ENCODE results near the gene RBM3. TPM values are rescaled to one million over a fixed set of nuclear protein-coding genes. Genes with fewer than 3 reads are reported as not detected.

Gene RBM3
- total RNA-seq, 1 donor from 2014 or later: 96.9 TPM

DNA sequence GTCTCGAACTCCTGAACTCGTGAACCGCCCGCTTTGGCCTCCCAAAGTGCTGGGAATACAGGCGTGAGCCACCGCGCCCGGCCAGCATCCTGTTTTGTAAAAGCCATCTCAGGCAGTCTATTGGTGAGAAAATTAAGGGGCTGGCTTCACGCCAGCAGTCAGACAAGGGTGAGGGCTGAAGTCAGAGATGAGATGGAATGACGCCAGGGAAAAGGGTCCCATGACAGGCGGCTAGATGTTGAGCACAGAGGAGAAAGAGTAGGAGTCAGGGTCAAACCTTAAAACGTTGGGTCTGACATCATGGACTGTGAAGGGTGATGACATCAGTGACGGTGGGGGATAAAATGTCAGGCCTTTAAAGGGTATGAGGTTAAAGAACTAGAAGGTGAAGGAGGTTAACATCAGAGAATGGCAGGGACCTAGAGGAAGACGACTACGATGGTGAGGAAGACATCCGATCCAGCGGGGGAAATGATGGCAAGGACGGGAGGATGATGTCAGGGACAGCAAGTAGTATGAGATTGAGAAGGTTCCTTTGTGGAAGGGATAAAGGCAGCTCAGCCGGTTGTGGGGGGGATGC is 504 bp upstream of the RBM3 start:
- intact Hi-C loops (cut with DNase I): loop anchor here (1.0 kb wide), 1 partner anchor 122 kb away; no protein-coding TSS in a partner anchor
- no peak for DNase-seq (ENCODE audit: low spot score)

GRCh38 chrX:48575642-48576041 is 1.4 kb downstream of the RBM3 start:
- DNase-seq (ENCODE audit: low spot score): no peak
- intact Hi-C loops (cut with DNase I): no loop called here

DNA sequence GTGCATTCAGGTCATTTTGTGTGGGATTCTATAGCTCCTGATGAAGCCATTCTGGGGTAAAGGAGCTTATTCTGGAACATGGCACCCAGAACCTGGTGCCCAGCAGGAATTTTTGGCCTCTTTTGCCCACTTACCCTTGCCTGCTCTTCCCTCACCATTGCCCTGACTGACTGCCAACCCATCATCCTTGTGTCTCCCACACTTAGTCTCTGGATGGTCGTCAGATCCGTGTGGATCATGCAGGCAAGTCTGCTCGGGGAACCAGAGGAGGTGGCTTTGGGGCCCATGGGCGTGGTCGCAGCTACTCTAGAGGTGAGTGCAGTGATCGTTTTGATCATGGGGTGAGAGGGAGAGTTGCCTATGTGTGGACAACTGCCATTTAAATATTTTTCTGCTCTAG is 1.8 kb downstream of the RBM3 start:
- intact Hi-C loops (cut with DNase I): no loop called here
- no peak for DNase-seq (ENCODE audit: low spot score)

GRCh38 chrX:48578661-48579128 is 4.4 kb downstream of the RBM3 start:
- DNase-seq (ENCODE audit: low spot score): no peak
- intact Hi-C loops (cut with DNase I): no loop called here

DNA sequence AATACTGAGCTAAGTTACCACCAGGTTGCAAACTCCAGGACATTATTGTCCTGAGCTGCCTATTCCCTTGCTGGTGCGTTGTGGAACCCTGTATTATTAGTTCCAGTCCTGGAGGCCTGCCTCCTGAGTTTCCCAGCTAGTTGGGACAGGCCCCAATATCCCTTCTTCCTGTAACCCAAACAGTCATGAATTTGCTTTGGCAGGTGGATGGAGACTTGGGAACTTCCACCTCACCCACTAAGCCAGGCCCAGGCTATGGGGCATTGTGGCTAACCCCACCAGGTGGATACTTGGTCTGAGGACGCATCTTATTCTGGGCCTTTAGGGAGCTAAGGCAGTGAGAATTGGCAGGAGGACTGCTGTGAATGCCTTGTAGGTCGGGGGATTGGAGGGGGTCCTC is 5.0 kb downstream of the RBM3 start:
- intact Hi-C loops (cut with DNase I): no loop called here

GRCh38 chrX:48580662-48581061 is 6.4 kb downstream of the RBM3 start:
- no peak for DNase-seq (ENCODE audit: low spot score)
- intact Hi-C loops (cut with DNase I): no loop called here

More for the DNA sequence above, 5.0 kb downstream of the RBM3 start:
- no peak for DNase-seq (ENCODE audit: low spot score)

GRCh38 chrX:48584698-48585097 is 10.4 kb downstream of the RBM3 start:
- DNase-seq (ENCODE audit: low spot score): no peak
- intact Hi-C loops (cut with DNase I): no loop called here

DNA sequence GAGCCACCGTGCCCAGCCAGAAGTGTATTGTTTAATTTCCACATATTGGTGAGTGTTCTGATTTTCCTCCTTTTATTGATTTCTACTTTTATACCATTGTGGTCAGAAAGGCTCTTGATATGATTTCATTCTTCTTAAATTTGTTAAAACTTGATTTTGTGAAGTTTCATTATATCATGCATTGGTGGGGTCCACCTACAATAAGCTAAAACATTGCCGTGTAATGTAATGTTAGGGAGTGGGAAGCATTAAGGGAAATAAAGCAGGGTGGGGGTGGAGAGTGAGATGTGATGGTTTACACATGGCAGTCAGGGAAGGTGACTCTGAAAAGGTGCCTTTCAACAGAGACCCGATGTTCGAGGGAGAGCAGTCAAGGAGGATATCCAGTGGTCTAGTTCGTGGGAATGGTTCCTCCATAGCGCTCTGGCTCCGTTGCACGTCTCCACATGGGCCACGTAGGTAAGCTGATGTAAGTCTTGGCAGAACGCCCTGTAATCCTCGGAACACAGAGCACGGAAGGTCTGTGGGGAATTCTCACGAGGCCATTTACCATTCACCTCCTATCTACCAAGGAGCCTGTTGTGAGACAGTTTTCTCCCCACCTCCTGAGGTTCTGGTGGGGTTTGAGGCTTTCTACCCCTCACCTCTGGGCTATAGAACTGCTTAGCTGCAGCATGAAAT is 15.3 kb downstream of the RBM3 start:
- intact Hi-C loops (cut with DNase I): no loop called here
- DNase-seq (ENCODE audit: low spot score): no peak

- DNase-seq (ENCODE audit: low spot score): no peak
- intact Hi-C loops (cut with DNase I): no loop called here
Measured at GRCh38 chrX:48590203-48591103, 16.2 kb downstream of the RBM3 start.

GRCh38 chrX:48591255-48591791 is 17.0 kb downstream of the RBM3 start:
- no peak for DNase-seq (ENCODE audit: low spot score)
- intact Hi-C loops (cut with DNase I): no loop called here

- intact Hi-C loops (cut with DNase I): no loop called here
- DNase-seq (ENCODE audit: low spot score): no peak
Measured at GRCh38 chrX:48592971-48593370, 18.7 kb downstream of the RBM3 start.

DNA sequence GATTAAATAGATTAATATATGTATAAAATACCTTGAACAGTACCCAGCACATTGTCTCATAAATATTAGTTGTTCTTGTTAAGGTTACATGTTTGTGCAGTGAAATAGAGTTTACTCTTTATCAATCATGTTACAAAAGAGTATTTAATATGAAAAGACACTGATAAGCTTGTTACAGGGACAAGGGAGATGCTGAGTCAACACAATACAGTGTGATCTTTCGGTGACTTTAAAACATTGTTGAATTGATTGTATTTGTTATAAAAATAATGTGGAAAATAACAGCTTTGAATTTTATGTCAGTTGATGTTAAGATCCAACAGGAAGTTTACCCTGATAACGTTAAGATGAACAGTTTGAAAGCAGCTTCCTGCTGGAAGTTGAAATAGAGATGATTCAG is 21.6 kb downstream of the RBM3 start:
- DNase-seq (ENCODE audit: low spot score): no peak
- intact Hi-C loops (cut with DNase I): no loop called here

GRCh38 chrX:48597353-48598264 is 23.3 kb downstream of the RBM3 start, which contains the start of gene WDR13:
TSS of gene WDR13 (plus strand) at chrX:48597492. CDS start at chrX:48597997, 505 bp downstream.
- peak; percentile 95 for DNase-seq (ENCODE audit: low spot score)
- intact Hi-C loops (cut with DNase I): no loop called here

- no peak for DNase-seq (ENCODE audit: low spot score)
Measured at GRCh38 chrX:48598614-48599013, 24.3 kb downstream of the RBM3 start.

DNA sequence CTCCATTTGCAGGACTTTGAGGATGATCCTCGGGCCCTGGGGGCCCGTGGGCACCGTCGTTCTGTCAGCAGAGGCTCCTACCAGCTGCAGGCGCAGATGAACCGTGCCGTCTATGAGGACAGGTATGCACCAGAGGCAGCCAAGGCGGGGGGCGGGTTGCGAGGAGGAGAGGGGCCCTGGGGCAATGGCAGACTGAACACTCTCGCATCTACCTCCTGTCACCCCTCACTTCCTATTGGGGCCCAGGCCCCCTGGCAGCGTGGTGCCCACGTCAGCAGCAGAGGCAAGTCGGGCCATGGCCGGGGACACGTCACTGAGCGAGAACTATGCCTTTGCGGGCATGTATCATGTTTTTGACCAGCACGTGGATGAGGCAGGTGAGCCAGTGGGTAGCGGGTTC is 25.1 kb downstream of the RBM3 start:
- intact Hi-C loops (cut with DNase I): no loop called here
- no peak for DNase-seq (ENCODE audit: low spot score)

More at GRCh38 chrX:48598614-48599013, 24.3 kb downstream of the RBM3 start:
- intact Hi-C loops (cut with DNase I): no loop called here

DNA sequence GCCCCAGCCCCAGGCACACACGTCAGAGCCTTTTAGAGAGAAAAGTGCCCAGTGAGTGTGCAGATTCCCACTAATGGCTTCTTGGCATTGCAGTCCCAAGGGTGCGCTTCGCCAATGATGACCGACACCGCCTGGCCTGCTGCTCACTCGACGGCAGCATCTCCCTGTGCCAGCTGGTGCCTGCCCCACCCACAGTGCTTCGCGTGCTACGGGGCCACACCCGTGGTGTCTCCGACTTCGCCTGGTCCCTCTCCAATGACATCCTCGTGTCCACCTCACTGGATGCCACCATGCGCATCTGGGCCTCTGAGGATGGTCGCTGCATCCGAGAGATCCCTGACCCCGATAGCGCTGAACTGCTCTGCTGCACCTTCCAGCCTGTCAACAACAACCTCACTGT is 25.9 kb downstream of the RBM3 start:
- no peak for DNase-seq (ENCODE audit: low spot score)
- intact Hi-C loops (cut with DNase I): no loop called here

DNA sequence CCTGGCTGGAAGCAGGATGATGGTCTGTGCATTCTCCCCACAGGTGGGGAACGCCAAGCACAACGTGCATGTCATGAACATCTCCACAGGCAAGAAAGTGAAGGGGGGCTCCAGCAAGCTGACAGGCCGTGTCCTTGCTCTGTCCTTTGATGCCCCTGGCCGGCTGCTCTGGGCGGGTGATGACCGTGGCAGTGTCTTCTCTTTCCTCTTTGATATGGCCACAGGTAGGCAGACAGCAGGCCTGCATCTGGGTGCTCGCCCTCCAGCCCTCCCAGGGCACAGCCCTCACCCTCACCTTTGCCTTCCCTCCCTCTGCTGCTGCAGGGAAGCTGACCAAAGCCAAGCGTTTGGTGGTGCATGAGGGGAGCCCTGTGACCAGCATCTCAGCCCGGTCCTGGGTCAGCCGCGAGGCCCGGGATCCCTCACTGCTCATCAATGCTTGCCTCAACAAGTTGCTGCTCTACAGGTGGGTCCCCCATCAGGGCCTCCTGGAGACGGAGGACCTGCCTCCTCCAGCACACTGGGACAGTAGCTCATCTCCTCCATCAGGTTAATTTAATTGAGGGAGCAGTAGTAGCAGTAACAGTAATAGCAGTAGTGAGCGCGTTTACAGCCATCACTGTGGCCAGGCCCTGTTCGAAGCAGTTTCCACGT is 27.6 kb downstream of the RBM3 start:
- intact Hi-C loops (cut with DNase I): no loop called here
- DNase-seq (ENCODE audit: low spot score): no peak

DNA sequence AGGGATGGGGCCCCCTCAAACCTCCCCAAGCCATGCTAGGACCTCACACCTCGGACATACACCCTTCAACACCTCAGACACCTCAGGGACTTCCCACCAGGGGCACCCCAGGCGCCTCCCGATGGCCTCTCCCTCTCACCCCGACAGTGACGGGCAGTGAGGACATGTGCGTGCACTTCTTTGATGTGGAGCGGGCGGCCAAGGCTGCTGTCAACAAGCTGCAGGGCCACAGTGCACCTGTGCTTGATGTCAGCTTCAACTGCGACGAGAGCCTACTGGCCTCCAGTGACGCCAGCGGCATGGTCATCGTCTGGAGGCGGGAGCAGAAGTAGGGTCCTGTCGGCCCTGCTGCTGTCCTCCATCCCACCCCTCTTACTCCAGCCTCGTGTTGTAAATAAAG is 30.4 kb downstream of the RBM3 start:
- intact Hi-C loops (cut with DNase I): no loop called here
- no peak for DNase-seq (ENCODE audit: low spot score)

- intact Hi-C loops (cut with DNase I): no loop called here
- no peak for DNase-seq (ENCODE audit: low spot score)
Measured at GRCh38 chrX:48606091-48606490, 31.8 kb downstream of the RBM3 start.
